ENCODE results near the gene ADISSP.
A peak's percentile ranks its signal among the peaks of the same experiment; 100 is the strongest.
"Not testable (repeated sequence)": the region's sequence is repeated elsewhere in the genome, so short reads cannot be mapped to it uniquely, and the experiment has no call there.

The ADISSP gene

DNA sequence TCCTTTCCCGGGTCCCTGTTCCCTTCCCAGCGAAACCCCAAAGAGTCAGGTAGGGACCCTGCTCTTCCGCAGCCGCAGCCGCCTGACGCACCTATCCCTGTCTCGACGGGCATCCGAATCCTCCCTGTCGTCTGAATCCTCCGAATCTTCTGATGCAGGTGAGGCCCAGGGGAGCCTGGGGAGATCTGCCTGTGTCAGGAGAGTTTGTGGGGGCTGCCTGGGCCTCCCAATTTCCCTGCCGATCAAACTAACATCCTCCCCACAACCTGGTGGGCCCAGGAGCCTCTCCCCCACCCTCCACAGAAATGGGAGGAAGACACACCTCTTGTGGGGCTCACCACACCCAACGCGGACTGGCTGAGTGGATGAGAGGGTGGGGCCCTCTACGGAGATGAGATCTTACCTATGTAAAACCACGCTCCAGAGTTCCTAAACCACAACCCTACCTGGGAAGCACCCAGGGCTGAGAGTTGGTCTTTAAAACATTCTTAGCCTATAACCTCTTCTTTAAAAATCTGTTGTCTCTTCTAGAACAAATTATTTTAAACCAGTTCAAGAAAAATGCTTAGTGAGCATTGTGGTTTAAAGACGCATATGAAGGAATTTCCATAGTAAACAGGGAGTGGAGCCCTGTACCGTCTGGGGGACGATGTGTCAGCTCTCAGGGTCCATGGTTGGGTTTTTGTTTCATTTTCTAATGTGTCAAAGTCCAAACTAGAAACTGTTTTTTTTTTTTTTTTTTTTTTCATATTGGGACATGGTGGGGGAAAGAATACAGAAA is 30.2 kb upstream of the ADISSP start:
- no peak for DNase-seq

DNA sequence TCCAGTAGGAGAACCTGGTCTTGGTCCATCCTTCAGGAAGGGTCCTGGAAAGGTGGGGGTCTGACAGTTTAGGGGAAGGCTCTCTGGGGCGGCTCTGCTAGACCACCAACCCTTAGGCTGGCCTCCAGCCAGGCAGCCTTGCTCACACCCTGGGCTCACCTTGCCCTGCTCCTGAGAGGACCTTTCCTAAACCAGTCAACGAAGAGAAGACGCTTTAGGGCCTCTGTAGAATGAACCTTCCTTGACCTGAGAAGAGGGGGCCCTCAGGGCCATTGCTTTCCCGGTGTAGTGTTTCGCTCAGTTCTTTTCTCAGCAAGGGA is 29.6 kb upstream of the ADISSP start:
- DNase-seq = no peak

DNA sequence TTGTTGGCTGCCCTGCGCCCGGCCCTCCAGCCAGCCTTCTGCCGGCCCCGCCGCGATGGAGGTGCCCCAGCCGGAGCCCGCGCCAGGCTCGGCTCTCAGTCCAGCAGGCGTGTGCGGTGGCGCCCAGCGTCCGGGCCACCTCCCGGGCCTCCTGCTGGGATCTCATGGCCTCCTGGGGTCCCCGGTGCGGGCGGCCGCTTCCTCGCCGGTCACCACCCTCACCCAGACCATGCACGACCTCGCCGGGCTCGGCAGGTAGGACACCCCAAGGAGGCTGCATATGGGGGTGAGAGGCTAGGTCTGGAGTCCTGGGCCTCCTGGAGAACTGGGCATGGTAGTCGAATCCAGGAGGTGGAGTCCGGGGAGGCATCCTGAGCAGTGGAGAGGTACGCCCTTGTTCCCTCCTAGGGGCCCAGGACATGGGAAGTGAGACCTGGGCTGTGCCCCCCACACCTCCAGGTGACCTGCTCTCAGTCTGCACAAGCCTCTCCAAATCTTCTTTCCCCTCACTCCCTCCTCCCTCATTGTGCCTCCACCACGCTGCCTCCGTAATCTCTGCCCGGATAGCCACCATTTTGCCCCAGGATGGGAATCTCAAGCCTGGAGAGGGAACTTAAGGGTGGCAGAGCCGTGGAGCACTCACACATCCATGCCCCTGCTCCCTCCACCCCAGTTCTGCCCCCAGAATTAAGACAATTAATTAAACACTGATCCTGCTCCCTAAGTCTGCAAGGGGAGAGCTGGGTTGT is 29.1 kb upstream of the ADISSP start:
- no peak for DNase-seq

DNA sequence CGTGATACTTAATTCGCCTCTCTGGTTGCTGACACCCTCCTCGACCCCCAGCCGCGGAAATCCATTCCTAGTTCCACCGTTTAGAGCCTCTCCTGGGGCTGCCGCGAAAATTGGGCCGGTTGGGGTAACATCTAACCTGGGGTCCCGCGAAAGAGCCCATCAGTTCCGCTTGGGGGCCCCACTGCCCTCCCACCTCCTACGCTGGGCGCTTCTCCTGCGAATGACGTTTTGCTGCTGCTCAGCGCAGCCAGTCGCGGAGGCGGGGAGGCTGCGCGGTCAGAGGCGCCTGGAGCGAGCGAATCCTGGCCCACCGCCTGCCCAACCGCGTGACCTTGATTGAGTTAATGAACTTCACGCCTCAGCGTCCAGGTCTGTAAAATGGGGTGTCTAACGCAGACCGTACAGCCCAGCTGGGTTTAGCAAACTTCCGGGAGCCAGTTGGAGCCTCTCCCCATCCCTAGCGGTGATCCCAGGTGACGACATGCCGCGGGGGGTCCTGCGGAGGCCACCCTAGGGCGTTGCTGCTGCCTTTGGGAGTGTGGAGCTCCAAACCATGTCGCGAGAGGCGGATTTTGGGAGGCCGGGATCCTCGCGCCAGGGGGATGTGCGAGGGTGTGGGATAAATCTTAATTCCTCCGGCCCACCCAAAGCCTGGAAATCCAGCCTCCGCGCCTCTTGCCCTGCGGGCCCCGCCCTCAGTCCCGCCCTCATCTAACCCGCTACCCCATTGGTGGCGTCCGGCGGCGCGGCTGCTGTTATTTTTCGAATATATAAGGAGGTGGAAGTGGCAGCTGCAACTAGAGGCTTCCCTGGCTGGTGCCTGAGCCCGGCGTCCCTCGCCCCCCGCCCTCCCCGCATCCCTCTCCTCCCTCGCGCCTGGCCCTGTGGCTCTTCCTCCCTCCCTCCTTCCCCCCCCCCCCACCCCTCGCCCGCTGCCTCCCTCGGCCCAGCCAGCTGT is 28.2 kb upstream of the ADISSP start, which contains the start of gene CDC25B:
TSS of gene CDC25B (plus strand) at position 800 of the 958 bp plus-strand sequence. CDS start 222 bp downstream, outside the sequence.
- DNase-seq = peak; percentile 86 to 87

DNA sequence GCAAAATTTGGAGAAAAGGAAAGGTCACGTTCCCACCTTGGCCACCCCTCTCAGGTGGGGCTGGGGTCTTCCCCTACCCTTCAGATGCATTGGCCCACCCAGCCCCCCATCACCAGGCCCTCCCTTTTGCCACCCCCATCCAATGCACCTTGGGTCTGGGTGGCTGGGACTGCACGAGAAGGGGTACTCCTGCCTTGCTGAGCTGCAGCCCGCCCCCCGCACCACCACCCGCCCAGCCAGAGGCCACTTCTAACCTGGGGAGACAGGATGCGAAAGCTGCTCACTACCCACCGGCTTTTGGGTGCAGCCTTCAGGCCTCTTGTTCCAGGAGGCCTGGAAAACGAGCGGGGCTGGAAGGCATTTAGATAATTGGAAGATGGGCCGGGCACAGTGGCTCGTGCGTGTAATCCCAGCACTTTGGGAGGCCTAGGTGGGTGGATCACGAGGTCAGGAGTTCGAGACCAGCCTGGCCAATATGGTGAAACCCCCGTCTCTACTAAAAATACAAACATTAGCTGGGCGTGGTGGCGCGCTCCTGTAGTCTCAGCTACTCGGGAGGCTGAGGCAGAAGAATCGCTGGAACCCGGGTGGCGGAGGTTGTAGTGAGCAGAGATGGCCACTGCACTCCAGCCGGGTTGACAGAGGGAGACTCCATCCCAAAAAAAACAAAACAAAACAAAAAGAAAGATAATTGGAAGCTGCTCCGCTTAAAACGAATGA is 27.3 kb upstream of the ADISSP start:
- no peak for DNase-seq

DNA sequence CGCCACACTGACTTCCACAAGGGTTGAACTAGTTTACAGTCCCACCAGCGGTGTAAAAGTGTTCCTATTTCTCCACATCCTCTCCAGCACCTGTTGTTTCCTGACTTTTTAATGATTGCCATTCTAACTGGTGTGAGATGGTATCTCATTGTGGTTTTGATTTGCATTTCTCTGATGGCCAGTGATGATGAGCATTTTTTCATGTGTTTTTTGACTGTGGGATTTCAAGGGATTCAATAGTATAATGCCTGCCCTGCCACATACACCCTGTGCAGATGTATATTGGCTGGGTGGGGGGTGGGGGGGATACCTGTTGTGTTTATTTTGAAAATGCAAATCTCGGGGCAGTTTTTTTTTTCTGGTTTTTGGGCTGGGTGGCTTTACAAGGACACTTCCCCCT is 26.6 kb upstream of the ADISSP start:
- not testable (repeated sequence) for DNase-seq

DNA sequence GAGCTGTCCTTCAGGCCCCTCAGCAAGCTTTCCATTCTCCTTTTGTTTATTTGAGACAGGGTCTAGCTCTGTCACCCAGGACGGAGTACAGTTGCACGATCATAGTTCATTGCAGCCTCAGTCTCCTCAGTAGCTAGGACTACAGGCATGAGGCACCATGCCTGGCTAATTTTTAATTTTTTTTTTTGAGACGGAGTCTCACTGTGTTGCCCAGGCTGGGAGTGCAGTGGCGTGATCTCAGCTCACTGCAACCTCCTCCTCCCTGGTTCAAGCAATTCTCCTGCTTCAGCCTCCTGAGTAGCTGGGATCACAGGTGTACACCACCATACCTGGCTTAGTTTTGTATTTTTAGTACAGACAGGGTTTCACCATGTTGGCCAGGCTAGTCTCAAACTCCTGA is 21.6 kb upstream of the ADISSP start:
- not testable (repeated sequence) for DNase-seq

DNA sequence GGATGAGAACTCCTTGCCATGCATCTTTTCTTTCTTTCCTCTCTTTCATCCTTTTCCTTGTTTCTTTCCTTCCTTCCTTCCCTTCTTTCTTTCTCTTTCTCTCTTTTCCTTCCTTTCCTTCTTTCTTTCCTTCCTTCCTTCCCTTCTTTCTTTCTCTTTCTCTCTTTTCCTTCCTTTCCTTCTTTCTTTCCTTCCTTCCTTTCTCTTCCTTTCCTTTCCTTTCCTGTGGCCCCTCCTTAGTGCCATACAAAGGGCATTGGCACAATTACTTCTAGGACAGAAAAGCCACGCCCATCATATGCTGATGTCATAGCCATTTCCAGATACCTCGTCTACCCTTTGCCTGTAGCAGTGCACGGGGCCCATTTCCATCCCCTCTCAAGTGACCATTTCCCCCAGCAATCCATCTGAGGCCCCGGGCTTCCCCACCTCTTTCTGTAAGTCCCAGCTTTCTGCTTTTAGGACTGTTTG is 21.2 kb upstream of the ADISSP start:
- no peak for DNase-seq

DNA sequence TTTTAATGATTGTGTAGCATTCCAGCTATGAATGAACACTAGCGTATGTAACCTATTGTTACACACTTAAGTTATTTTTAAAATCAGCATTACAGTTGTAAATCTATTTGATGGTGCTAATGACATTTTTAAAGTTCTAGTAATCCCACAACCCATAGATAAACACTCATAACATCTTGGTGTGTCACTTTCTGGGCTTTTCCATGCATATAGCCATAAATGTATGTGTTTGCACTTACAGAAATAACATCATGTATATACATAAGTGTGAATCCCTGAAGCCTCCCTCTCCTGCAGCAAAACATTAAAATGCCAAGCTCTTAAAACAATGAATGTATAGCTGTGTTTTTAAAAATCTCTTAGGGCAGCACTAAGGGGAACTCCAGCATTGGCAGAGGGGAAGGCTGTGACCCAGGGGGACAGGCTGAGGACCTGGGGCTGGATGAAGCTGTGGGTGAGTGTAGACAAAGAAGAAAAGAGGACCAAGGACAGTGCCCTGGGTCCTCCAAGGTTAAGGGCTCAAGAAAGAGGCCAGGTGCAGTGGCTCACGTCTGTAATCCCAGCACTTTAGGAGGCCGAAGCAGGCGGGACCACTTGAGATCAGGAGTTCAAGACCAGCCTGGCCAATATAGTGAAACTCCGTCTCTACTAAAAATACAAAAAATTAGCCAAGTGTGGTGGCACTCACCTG is 19.9 kb upstream of the ADISSP start:
- DNase-seq = no peak

DNA sequence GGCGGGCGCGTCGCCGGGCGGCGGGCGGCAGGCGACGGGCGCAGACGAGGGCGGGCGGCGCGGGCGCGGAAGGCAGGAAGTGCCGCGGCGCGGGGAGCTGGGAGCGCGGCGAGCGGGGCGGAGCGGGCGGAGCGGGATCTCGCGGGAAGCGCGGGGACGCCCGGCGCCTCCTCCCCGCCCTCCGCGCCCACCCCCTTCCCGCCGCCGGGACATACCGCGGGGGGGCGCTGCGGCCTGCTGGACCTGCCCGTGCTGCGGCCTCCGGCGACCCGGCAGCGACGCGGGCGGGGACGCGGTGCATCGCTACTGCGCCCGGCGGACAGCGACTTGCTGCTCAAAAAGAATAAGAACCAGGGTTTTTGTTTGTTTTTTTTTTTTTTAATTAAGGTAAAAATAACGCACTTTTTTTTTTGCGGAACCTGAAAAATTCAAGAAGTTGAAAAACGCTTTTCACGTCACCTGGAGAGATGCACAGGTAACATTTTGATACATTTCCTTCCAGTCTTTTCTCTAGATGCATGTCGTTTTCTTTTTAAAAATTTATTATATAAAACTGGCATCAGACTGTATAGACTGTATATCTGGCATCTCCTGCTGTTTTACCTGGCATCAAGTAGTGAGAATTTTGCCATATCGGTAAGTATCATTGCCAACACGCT is 19.2 kb upstream of the ADISSP start, which contains the start of gene CENPB:
TSS of gene CENPB (minus strand) at position 76 of the 659 bp plus-strand sequence. CDS start 257 bp downstream, outside the sequence.
- DNase-seq = peak; percentile 83 to 85

DNA sequence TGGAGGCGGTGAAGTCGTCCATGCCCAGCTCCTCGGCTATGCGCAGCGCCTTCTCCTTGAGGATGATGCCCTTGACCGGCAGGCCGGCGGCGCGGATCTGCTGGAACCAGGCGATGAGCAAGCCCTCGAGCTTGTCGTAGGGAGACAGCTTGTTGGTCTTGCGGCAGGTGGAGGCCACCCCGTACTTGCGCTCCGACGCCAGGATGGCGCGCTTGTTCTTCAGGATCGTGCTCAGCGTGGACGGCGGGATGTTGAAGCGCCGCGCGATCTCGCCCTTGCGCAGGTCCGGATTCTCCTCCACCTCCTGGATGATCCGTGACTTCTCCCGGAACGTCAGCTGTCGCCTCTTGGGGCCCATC is 18.6 kb upstream of the ADISSP start:
- peak in 1 of 2 experiments; percentile 34 for DNase-seq

DNA sequence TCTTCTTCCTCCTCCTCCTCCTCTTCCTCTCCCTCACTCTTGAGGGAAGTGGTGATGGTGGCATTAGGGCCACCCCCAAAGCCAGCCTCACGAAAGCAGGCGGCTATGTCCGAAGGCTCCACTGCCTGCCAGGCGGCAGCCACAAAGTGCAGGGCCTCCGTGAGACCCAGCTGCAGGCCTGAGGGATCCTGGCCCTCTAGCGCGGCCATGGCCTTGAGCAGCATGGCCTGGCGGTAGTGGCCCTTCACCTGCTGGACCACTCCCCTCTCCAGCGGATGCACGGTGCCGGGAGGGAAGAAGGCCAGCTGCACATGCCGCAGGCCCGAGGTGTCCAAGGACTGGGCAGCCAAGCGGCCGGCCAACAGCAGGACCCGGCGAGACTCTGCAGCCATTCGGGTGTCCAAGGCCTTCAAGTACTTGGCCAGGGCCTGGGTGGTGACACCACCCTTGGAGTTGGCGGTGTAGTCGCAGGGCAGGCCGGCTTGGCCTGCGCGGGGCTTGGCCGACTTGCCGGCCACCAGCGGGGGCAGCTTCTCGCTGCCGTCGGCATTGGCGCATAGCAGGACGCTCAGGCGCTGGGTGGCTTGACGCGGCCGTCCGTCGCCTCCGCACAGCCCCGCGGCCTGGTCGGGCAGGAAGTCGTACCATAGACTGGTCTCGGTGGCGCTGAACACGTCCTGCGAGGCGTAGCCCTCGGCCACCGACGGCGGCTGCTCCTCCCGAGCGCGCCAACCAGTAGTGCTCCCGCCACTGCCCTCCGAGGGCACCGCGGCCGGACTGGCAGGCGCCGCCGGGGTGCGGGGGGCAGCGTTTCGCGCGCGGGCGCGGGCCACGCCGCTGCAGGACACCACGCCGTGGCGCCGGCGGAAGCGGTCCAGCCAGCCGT is 17.9 kb upstream of the ADISSP start:
- no peak for DNase-seq

DNA sequence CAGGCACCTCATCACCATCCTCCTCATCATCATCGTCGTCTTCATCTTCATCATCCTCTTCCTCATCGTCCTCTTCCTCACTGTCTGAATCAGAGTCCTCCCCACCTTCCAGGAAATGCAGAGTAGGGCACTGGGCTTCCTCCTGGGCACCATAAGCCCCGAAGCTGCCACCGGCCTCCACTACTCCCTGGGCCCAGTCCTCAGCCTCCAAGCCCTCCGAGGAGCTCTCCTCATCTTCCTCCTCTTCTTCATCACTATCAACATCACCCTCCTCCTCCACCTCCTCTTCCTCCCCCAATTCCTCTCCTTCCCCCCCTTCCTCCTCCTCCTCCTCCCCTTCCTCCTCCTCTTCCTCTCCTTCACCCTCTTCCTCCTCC is 17.3 kb upstream of the ADISSP start:
- no peak for DNase-seq

DNA sequence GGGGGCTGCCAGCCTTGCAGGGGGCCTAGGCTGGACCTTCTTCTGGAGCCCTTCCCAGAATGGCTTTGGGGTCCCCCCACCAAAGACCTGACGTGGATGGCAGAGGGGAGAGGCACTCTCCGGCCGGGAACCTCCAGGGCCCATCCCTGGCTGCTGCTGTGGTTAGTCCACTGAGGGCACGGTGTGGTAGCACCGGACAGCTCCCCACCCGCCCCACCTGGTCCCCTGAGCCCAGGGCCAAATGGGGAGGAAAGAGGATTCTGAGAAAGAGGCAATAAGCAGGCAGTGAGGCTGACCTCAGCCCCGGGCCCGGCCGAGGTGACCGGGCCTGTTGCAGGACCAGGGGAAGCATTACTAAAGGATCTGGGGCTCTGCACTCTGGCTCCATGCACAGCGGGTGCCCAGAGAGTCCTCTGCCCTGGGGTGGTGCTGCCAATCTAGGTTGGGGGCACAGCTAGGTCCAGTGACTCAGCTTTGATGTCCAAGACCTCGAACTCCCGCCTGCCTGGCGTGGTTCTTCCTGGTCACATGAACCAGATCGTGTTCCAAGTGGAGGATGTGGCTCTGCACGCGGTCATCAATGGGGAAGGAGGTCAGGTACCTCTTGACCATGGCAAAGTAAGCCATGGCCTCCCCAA is 16.8 kb upstream of the ADISSP start:
- DNase-seq = no peak

DNA sequence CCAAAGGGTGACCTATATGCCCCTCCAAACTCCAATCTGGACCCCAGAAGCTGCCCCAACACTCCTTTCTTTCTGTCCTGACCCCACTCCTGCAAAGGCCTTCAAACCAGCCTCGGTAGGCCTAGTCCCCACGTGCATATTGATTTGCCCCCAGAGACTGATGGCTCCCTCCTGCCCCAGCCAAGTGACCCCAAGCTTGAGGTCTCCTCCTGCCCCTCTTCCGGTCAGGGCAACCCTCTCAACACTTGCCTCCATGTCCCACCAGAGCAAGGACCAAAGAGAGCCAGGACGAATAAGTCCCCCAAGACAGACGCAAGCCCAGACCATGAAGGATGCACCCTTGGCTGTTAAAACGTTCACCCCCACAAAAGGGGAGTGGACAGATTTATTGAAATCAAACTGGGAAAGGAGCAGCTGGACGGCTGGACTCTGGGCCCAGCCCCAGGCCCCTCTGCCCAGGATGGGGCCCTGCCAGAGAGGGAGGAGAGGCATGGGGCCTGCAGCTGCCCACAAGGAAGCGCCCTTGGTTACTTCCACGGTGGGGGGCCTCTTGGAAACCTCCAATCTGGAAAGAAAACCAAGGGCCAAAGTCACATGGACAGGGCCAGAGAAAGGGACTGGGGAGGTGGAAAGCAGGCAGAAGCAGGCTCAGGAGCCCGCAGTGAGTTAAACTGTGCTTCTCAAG is 16.1 kb upstream of the ADISSP start:
- DNase-seq = no peak

DNA sequence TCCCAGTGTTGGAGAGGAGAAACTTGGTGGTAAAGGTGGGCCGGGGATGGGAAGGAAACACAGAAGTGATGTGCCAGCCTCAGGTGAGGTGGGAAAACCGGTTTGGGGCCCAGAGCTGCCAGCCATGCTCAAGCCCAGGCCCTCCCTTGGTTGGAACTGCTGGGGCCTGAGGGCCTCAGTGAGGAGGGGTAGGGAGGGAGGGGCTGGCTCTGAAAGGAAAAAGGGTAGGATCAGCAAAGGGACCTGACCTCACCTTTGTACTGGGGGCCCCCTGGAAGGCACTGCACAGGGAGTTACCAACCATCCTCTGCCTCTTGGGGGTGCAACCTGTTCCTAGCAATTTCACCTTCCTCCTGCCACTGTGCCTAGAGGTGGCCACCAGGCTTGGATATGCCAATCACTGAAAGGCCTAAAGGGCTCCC is 15.5 kb upstream of the ADISSP start:
- no peak for DNase-seq

DNA sequence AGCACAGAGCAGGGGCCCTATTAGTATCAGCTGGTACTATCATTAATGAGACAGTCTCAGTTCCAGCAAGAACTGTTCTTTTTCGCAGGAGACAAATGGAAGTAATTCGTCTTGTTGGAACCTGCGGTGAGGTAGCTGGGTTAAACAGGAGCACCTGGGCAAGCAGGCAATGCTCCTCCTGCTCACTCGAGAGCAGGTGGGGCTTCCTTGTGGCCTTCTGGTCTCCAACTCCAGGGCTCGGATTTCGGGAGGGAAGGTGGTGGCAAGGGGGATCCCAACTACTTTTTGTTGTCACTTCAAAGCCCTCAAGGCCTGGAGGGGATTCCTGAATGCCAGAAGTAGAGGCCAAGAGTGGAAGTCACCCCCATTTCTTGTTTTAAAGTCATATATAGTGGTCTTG is 15.0 kb upstream of the ADISSP start:
- no peak for DNase-seq

DNA sequence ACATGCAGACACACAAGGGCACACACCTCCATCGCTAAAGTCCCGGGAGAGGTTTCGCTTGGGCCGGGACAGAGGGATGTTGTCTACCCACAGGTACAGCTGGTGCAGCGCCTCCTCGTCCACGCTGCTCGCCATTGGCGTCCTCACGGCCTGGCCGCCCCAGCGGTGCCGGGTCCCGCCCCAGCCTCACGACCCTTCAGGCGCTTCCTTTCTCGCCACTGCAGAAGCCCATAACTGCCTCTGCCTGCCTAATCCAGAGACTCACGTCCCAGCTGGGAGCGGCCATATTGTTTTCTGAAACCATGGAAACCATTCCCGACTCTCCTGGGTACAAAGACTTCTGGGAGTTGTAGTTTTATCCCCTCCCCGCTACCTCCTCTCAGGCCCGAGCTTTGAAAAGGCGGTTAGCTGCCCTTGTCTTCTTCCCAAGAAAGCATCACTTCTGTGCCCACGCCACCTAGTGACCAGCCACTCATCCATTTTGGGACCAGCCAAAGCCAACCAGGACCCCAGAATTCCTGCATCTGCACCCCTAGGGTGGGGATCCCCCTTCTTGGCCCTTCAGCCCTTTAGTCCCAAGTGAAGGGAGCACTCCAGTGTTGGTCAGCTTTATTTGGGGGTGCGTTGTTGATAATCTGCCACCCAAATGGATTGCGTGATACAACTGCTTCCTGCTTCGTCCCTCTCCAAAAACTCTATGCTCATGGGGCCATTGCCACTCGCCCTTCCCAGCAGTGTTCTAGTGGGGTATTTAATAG is 13.8 kb upstream of the ADISSP start, which contains the start of gene SPEF1:
TSS of gene SPEF1 (minus strand) at position 296 of the 758 bp plus-strand sequence. CDS start at position 135, 161 bp downstream.
- no peak for DNase-seq
